Measurements from ENCODE around the gene ZBED4.

The ZBED4 gene

DNA sequence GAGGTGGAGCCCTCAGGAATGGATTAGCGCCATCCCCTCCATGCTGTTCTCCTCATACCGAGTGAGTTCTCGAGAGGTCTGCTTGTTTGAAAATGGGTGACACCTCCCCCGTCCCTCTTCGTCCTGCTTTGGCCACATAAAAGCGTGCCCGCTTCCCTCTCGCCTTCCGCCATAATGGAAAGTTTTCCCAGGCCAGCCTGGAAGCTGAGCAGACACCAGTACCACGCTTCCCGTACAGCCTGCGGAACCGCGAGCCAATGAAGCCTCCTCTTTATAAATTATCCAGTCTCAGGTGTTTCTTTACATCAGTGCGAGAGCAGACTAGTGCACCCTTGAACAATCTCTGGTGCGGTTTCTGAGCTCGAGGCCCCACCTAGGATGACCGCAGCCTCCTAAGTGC lies 51.8 kb downstream of the ZBED4 start:
- no peak for DNase-seq (ENCODE audit: low read depth)
- H3K4me3 ChIP-seq (ENCODE audit: low read depth, low read length) = no peak overlapping the region
- TF ChIP-seq, protein P1, sequence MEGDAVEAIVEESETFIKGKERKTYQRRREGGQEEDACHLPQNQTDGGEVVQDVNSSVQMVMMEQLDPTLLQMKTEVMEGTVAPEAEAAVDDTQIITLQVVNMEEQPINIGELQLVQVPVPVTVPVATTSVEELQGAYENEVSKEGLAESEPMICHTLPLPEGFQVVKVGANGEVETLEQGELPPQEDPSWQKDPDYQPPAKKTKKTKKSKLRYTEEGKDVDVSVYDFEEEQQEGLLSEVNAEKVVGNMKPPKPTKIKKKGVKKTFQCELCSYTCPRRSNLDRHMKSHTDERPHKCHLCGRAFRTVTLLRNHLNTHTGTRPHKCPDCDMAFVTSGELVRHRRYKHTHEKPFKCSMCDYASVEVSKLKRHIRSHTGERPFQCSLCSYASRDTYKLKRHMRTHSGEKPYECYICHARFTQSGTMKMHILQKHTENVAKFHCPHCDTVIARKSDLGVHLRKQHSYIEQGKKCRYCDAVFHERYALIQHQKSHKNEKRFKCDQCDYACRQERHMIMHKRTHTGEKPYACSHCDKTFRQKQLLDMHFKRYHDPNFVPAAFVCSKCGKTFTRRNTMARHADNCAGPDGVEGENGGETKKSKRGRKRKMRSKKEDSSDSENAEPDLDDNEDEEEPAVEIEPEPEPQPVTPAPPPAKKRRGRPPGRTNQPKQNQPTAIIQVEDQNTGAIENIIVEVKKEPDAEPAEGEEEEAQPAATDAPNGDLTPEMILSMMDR (IDR thresholded peaks at IDR 0.05; ENCODE audit: low read depth, low read length, missing control alignments) = no peak

DNA sequence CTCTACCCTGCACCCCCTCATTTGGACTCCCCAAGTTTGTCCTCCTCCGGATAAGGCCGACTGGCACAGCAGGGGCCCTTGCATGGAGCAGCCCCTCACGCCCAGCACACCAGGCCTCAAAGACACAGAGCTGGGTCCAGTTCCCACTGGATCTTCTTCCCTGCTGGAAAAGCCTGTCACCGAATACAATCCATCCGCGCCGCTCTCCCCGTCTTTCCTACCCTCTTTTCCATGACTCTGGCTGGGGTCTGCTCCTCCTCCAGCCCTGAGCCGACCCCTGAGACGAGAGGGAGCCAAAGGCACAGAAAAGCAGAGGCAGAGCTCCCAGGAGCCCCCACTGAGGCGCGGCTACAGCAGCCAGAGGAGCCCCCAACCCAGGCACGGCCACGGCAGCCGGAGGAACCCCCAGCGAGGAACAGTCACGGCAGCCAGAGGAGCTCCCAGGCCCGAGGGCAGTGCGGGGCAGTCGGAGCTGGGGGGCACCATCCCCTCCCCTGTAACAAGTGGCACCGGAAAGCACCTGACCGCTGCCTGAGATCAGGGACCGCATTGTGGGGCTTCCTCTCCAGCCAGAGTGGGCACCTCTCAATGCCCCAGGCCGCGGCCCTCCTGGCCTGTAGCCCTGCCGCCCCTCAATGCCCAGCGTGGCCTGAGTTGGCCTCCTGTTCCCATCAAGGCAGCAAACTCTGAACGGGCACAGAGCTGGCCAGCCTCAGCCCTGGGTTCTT lies 52.6 kb downstream of the ZBED4 start:
- TF ChIP-seq, protein P1 (IDR thresholded peaks at IDR 0.05; ENCODE audit: low read depth, low read length, missing control alignments) = no peak
- DNase-seq (ENCODE audit: low read depth) = no peak

DNA sequence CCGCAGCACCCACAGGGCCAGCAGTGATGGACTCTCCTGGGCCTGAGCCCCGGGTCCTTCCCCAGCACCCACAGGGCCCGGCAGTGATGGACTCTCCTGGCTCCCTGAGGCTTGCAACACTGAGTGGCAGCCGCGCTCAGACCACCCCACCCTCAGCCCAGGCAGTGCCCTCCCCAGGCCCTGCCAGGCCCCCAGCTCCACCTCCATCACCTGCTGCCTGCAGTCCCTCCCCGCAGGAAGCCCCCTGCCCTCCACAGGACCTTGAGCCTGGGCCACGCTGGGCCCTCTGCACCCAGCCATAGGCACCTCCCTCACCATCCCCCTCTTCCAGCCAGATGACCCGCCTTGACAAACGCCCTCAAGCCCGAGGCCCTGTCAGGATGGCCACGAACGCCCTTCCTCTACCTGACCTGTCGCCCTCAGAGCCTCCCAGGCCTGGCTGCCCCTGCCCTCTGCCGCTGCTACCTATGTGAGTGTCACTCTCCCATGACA lies 53.2 kb downstream of the ZBED4 start:
- DNase-seq (ENCODE audit: low read depth) = no peak
- TF ChIP-seq, protein P1 (IDR thresholded peaks at IDR 0.05; ENCODE audit: low read depth, low read length, missing control alignments) = no peak
- H3K4me3 ChIP-seq (ENCODE audit: low read depth, low read length) = no peak overlapping the region

More for the DNA sequence above, 52.6 kb downstream of the ZBED4 start:
- H3K4me3 ChIP-seq (ENCODE audit: low read depth, low read length) = no peak overlapping the region

DNA sequence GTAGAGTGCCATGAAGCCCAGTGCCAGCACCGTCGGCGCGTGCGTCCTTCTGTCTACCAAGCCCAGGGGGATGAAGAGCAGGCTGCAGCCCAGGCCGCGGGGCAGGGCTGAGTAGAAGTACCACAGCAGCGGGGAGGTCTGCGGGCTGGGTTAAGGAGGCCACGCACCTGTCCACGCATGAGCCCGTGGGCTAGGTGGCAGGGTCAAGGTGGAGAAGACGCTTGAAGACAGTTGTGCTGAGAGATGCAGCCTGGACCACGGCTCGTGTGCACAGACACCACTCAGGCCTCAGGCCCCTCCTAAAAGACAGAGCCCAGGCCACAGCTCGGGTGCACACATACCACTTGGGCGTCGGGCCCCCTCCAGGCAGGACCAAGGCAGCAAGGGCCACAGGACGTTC lies 54.2 kb downstream of the ZBED4 start:
- DNase-seq (ENCODE audit: low read depth) = no peak
- TF ChIP-seq, protein P1 (IDR thresholded peaks at IDR 0.05; ENCODE audit: low read depth, low read length, missing control alignments) = no peak
- H3K4me3 ChIP-seq (ENCODE audit: low read depth, low read length) = no peak overlapping the region

DNA sequence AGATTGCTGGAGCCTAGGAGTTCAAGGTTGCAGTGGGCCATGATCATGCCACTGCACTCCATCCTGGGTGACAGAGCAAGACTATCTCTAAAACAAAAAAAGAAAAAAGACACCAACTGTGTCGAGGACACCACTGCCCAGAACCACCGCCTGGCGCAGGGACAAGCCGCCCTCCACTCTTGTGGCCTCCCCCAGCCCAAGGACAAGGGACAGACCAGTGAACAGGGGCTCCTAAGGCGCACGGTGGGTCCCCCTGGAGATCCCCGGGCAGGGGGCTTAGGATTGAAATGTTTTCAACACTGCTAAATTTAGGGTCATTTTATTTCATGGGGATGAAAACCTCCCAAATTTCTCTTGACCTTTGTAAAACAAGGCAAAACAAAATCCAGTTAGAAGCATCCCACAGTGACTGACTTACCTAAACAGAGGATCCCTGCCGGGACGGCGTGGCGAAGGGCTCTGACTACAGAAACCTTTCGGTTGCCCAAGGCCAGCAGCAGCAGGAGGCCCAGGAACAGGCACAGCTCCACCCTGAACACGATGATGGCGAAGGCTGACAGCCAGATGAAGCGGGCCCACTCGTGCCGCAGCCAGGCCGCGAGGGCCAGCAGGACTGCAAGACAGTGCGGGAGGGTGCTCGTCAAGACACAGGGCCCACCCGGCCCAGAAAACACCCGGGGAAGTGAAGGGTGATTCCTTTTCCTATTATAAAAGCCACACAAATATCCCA lies 56.0 kb downstream of the ZBED4 start:
- TF ChIP-seq, protein P1 (IDR thresholded peaks at IDR 0.05; ENCODE audit: low read depth, low read length, missing control alignments) = no peak
- DNase-seq (ENCODE audit: low read depth) = no peak

DNA sequence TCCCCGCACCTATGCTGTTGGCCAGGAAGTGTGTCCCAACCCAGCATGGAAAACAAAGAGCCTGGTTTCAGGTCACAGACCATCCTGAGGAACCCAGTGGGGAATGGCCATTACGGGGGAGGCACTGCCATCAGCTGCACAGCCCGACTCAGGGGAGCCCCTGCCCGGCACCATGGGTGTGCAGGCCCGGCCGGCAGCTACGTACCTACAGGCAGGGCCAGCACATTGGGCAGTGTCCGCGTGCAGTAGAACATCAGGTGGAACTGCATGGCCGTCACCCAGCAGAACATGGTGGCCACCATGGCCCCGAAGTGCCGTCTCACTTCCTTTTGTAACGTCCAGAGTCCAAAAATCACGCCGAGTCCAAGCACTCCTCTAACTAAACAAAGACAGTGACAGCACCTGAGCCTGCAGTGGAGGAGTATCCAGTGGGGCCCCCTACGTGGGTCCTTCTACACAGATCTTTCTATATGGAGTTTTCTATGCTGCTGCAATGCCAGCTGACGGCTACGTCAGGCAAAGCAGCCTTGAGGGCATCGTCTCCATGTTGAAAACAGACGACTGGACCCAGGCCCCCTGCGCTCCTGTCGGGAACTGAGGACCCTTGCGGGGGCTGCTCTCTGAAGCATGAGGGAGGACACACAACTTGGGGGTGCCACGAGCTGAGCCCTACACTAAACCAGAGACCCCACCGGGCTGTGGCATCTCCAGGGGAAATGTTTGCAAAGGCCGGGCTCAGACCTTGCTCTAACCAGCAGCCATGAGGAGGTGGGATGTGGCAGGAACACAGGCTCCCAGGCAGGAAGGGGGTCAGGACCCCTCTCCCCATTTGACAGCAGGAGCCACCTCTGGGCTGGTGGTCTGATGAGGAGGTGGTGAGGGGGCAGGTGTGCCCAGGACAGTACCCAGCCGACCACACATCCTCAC lies 56.8 kb downstream of the ZBED4 start:
- TF ChIP-seq, protein P1 (IDR thresholded peaks at IDR 0.05; ENCODE audit: low read depth, low read length, missing control alignments) = no peak
- no peak overlapping the region for H3K4me3 ChIP-seq (ENCODE audit: low read depth, low read length)

More for the DNA sequence above, 56.0 kb downstream of the ZBED4 start:
- H3K4me3 ChIP-seq (ENCODE audit: low read depth, low read length) = no peak overlapping the region

More for the DNA sequence above, 56.8 kb downstream of the ZBED4 start:
- DNase-seq (ENCODE audit: low read depth) = no peak
